Trophoblast cell (in vitro differentiated cells and primary cell): ENCODE results near the gene GALK1.

Experiments used
- DNase-seq, 2 donors: peaks; one replicate each; pipeline ENCODE4 v3.0.0-alpha.2; 2016
- H2AFZ ChIP-seq: 2 replicates; pipeline ENCODE4 v1.6.1; 2013; ENCODE audit warnings: low read length, moderate library complexity, mild to moderate bottlenecking; ENCODE audit not compliant: insufficient read depth, poor library complexity
- H2AK5ac ChIP-seq: 2 replicates; pipeline ENCODE4 v1.6.1; 2013; ENCODE audit warnings: mild to moderate bottlenecking, low read length
- H2BK120ac ChIP-seq: 2 replicates; pipeline ENCODE4 v1.6.1; 2013; ENCODE audit warnings: low read length, mild to moderate bottlenecking, moderate library complexity; ENCODE audit not compliant: insufficient read depth, poor library complexity
- H2BK12ac ChIP-seq: 2 replicates; pipeline ENCODE4 v1.6.1; 2013; ENCODE audit warnings: mild to moderate bottlenecking, low read length, moderate library complexity
- H2BK5ac ChIP-seq: 2 replicates; pipeline ENCODE4 v1.6.1; 2013; ENCODE audit warnings: low read length, low read depth, moderate library complexity, mild to moderate bottlenecking; ENCODE audit not compliant: poor library complexity
- H3K14ac ChIP-seq: 2 replicates; pipeline ENCODE4 v1.6.1; 2013; ENCODE audit warnings: mild to moderate bottlenecking, low read length
- H3K18ac ChIP-seq: 2 replicates; pipeline ENCODE4 v1.6.1; 2013; ENCODE audit warnings: mild to moderate bottlenecking, low read length
- H3K23ac ChIP-seq: 2 replicates; pipeline ENCODE4 v1.6.1; 2013; ENCODE audit warnings: low read length
- H3K27ac ChIP-seq: 2 replicates; pipeline ENCODE4 v1.5.1; 2013; ENCODE audit warnings: low read depth, mild to moderate bottlenecking, inconsistent platforms, low read length, moderate library complexity
- H3K27me3 ChIP-seq: 2 replicates; pipeline ENCODE4 v1.6.1; 2013; ENCODE audit warnings: inconsistent platforms, mild to moderate bottlenecking, low read length, moderate library complexity; ENCODE audit not compliant: insufficient read depth
- H3K36me3 ChIP-seq, 2 experiments: 1 replicate in 1 of 2; 2 replicates in 1 of 2; pipeline ENCODE4 v1.6.1; 2013; ENCODE audit warnings: low read length in 2 of 2, mild to moderate bottlenecking in 2 of 2, moderate library complexity in 1 of 2; ENCODE audit not compliant: insufficient read depth in 2 of 2, control insufficient read depth in 1 of 2
- H3K4ac ChIP-seq: 2 replicates; pipeline ENCODE4 v1.6.1; 2013; ENCODE audit warnings: low read depth, mild to moderate bottlenecking, low read length, moderate library complexity
- H3K4me1 ChIP-seq, 2 experiments: 1 replicate in 1 of 2; 2 replicates in 1 of 2; pipeline ENCODE4 v1.6.1; 2013; ENCODE audit warnings: low read length in 2 of 2, mild to moderate bottlenecking in 2 of 2, moderate library complexity in 1 of 2; ENCODE audit not compliant: insufficient read depth in 2 of 2, control insufficient read depth in 1 of 2
- H3K4me2 ChIP-seq: 2 replicates; pipeline ENCODE4 v1.6.1; 2013; ENCODE audit warnings: inconsistent platforms, mild to moderate bottlenecking, low read length, moderate library complexity
- H3K4me3 ChIP-seq: 2 replicates; pipeline ENCODE4 v1.5.1; 2013; ENCODE audit warnings: mild to moderate bottlenecking, low read depth, low read length, inconsistent platforms
- H3K79me1 ChIP-seq: one replicate; pipeline ENCODE4 v1.6.1; 2013; ENCODE audit warnings: low read length
- H3K79me2 ChIP-seq: 2 replicates; pipeline ENCODE4 v1.6.1; 2013; ENCODE audit warnings: low read length, mild to moderate bottlenecking; ENCODE audit not compliant: control insufficient read depth, insufficient read depth, poor library complexity
- H3K9ac ChIP-seq: 2 replicates; pipeline ENCODE4 v1.6.1; 2013; ENCODE audit warnings: mild to moderate bottlenecking, low read length
- H3K9me3 ChIP-seq: 2 replicates; pipeline ENCODE4 v1.6.1; 2013; ENCODE audit warnings: low read depth, mild to moderate bottlenecking, control low read depth, inconsistent platforms, low read length; ENCODE audit not compliant: insufficient read depth
- H4K12ac ChIP-seq: 2 replicates; pipeline ENCODE4 v1.6.1; 2013; ENCODE audit warnings: low read depth, mild to moderate bottlenecking, low read length, moderate library complexity
- H4K8ac ChIP-seq: 2 replicates; pipeline ENCODE4 v1.6.1; 2013; ENCODE audit warnings: low read depth, mild to moderate bottlenecking, low read length, moderate library complexity
- H4K91ac ChIP-seq: one replicate; pipeline ENCODE4 v1.6.1; 2013; ENCODE audit warnings: low read depth, mild to moderate bottlenecking, low read length, moderate library complexity
- WGBS: extraction: QIAGEN DNeasy Blood & Tissue Kit; methylation state at CpG from one replicate; pipeline ENCODE4 v1.1.7; 2013; ENCODE audit warnings: missing lambda C conversion rate; ENCODE audit not compliant: insufficient read length, insufficient coverage; ENCODE audit errors: extremely low coverage; 5-methylcytosine and 5-hydroxymethylcytosine counted together

GALK1 gene

GRCh38 chr17:75740631-75741077 is 24.3 kb downstream of the GALK1 start:
- Histone ChIP-seq H3K23ac (no peak overlapping the region), H3K36me3 (peaks cover 35 to 40% of the 10 kb centered on the region in 2 experiments), H3K4me1 (no peaks in the 10 kb centered on the region), H3K79me2 (no peaks in the 10 kb centered on the region), H3K9me3 (peaks cover 4% of the 10 kb centered on the region), H2AK5ac (no peak overlapping the region), H3K4ac (no peak overlapping the region), H4K8ac (no peak overlapping the region), H2AFZ (no peak overlapping the region), H4K91ac (no peak overlapping the region), H2BK120ac (no peak overlapping the region), H4K12ac (no peak overlapping the region), H3K9ac (no peak overlapping the region), H2BK12ac (no peak overlapping the region), H3K79me1 (no peaks in the 10 kb centered on the region), H3K4me2 (no peak overlapping the region), H3K27ac (no peak overlapping the region), H3K18ac (no peak overlapping the region), H3K27me3 (no peaks in the 10 kb centered on the region), H3K4me3 (no peak overlapping the region), H3K14ac (no peak overlapping the region), H2BK5ac (no peak overlapping the region)
- no peak for DNase-seq
- no CpG with 5 or more reads among the region's 17 CpGs for WGBS

- Histone ChIP-seq H3K27me3 (no peaks in the 10 kb centered on the region), H3K79me1 (no peaks in the 10 kb centered on the region), H3K23ac (no peak overlapping the region), H2BK5ac (no peak overlapping the region), H3K4me1 (no peaks in the 10 kb centered on the region), H4K8ac (no peak overlapping the region), H2BK12ac (no peak overlapping the region), H3K14ac (no peak overlapping the region), H3K4ac (no peak overlapping the region), H3K4me3 (no peak overlapping the region), H4K12ac (no peak overlapping the region), H3K27ac (no peak overlapping the region), H3K36me3 (peaks cover 35 to 41% of the 10 kb centered on the region in 2 experiments), H3K18ac (no peak overlapping the region), H3K9me3 (peaks cover 4% of the 10 kb centered on the region), H3K4me2 (no peak overlapping the region), H3K79me2 (no peaks in the 10 kb centered on the region), H2AK5ac (no peak overlapping the region), H3K9ac (peak overlapping the region; percentile 42), H2BK120ac (no peak overlapping the region), H2AFZ (no peak overlapping the region), H4K91ac (no peak overlapping the region)
- WGBS, result no CpG with 5 or more reads among the region's 17 CpGs
- no peak for DNase-seq
Measured at GRCh38 chr17:75740215-75740614, 24.8 kb downstream of the GALK1 start.

GRCh38 chr17:75739801-75740200 is 25.2 kb downstream of the GALK1 start:
- Histone ChIP-seq H3K27me3 (no peaks in the 10 kb centered on the region), H2BK120ac (no peak overlapping the region), H3K4me3 (peak overlapping the region; percentile 46), H3K14ac (no peak overlapping the region), H2BK12ac (no peak overlapping the region), H4K12ac (no peak overlapping the region), H3K9me3 (peaks cover 4% of the 10 kb centered on the region), H3K23ac (no peak overlapping the region), H3K18ac (no peak overlapping the region), H3K36me3 (peaks cover 35 to 41% of the 10 kb centered on the region in 2 experiments), H3K4me1 (no peaks in the 10 kb centered on the region), H3K27ac (no peak overlapping the region), H4K8ac (no peak overlapping the region), H3K79me1 (no peaks in the 10 kb centered on the region), H3K79me2 (no peaks in the 10 kb centered on the region), H2AFZ (no peak overlapping the region), H3K4ac (no peak overlapping the region), H3K9ac (peak overlapping the region; percentile 42), H4K91ac (no peak overlapping the region), H2BK5ac (no peak overlapping the region), H3K4me2 (no peak overlapping the region), H2AK5ac (no peak overlapping the region)
- DNase-seq, result no peak
- WGBS, result no CpG with 5 or more reads among the region's 14 CpGs

- H3K79me1 ChIP-seq, result no peaks in the 10 kb centered on the region
- H2AFZ ChIP-seq, result no peak overlapping the region
- H2AK5ac ChIP-seq, result no peak overlapping the region
- no peak overlapping the region for H4K8ac ChIP-seq
- peaks cover 4% of the 10 kb centered on the region for H3K9me3 ChIP-seq
- no peaks in the 10 kb centered on the region for H3K79me2 ChIP-seq
- no peak overlapping the region for H3K4me2 ChIP-seq
- H2BK12ac ChIP-seq, result no peak overlapping the region
- no peak overlapping the region for H3K9ac ChIP-seq
- no peak overlapping the region for H3K27ac ChIP-seq
- no peaks in the 10 kb centered on the region for H3K27me3 ChIP-seq
- no peak overlapping the region for H4K91ac ChIP-seq
- no peak overlapping the region for H3K18ac ChIP-seq
- H2BK5ac ChIP-seq, result no peak overlapping the region
- no peak overlapping the region for H3K23ac ChIP-seq
- no peak overlapping the region for H3K4ac ChIP-seq
- H2BK120ac ChIP-seq, result no peak overlapping the region
- H3K14ac ChIP-seq, result no peak overlapping the region
- no peaks in the 10 kb centered on the region for H3K4me1 ChIP-seq
- H4K12ac ChIP-seq, result no peak overlapping the region
- no peak for DNase-seq
- peaks cover 33 to 41% of the 10 kb centered on the region in 2 experiments for H3K36me3 ChIP-seq
- peak overlapping the region; percentile 46 for H3K4me3 ChIP-seq
- no CpG with 5 or more reads among the region's 7 CpGs for WGBS
Measured at GRCh38 chr17:75739174-75739573, 25.8 kb downstream of the GALK1 start.
